ENCODE data around the gene FIGN. TPM values are rescaled to one million over a fixed set of nuclear protein-coding genes. Genes with fewer than 3 reads are reported as not detected.
A peak's percentile ranks its signal among the peaks of the same experiment; 100 is the strongest.

FIGN gene
- total RNA-seq, 1 donor from 2014 or later, result 12.1 TPM

- Mint-ChIP-seq H3K36me3 (ENCODE audit: low read depth) (peaks cover 2% of the 10 kb centered on the region), H3K4me3 (ENCODE audit: unreplicated experiment) (no peak overlapping the region), H3K9me3 (ENCODE audit: low read depth) (no peaks in the 10 kb centered on the region), H3K27me3 (ENCODE audit: low read depth) (no peaks in the 10 kb centered on the region), H3K4me1 (ENCODE audit: low read depth) (peaks cover 61% of the 10 kb centered on the region), H3K27ac (ENCODE audit: unreplicated experiment) (peak overlapping the region; percentile 76)
- no peak for DNase-seq (ENCODE audit: low spot score)
- TF ChIP-seq CTCF (IDR thresholded peaks at IDR 0.05), result no peak
Measured at GRCh38 chr2:163692611-163693482, 43.0 kb downstream of the FIGN start.

DNA sequence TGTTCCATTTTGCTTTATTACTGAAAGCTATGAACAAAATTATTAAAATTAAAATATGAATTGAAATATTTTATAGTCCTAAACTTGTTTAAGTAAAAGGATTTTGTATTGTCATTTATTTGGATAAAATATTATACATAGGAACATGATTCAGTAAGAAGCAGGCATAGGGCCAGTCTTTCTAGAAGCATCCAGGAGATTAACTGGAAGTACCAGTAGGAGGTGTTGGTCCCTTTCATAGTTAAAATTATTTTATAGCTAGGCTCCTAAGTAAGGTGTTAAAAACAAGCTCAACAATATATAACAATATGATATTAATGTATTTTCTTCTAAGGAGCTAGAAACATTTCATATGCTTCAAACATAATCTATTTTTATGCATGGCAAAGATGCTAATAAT lies 43.7 kb downstream of the FIGN start:
- DNase-seq (ENCODE audit: low spot score), result no peak
- H3K4me1 Mint-ChIP-seq (ENCODE audit: low read depth), result peaks cover 54% of the 10 kb centered on the region

DNA sequence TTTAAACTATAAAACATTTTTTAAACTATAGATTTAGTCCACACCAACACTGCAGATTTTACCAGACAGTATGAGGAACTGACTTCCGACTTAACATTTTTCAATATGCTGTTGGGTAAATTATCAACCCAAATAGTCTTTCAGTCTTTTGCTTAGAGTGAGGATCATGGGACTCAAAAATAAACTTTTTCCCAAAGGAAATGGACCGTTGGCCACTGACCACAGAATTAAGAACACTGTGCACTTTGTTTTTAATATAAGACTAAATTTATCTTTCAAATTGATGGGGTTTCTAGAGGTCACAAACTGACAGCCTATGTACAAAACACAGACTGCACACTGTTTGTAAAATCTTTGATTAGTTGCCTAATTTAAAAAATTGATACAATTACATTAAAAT lies 44.9 kb downstream of the FIGN start:
- H3K36me3 Mint-ChIP-seq (ENCODE audit: low read depth), result no peaks in the 10 kb centered on the region
- no peak for DNase-seq (ENCODE audit: low spot score)
- H3K4me3 Mint-ChIP-seq (ENCODE audit: unreplicated experiment), result no peak overlapping the region
- H3K27me3 Mint-ChIP-seq (ENCODE audit: low read depth), result no peaks in the 10 kb centered on the region
- H3K27ac Mint-ChIP-seq (ENCODE audit: unreplicated experiment), result peak overlapping the region; percentile 58
- TF ChIP-seq CTCF (IDR thresholded peaks at IDR 0.05), result no peak
- no peaks in the 10 kb centered on the region for H3K9me3 Mint-ChIP-seq (ENCODE audit: low read depth)
- H3K4me1 Mint-ChIP-seq (ENCODE audit: low read depth), result peaks cover 54% of the 10 kb centered on the region

More for the DNA sequence above, 43.7 kb downstream of the FIGN start:
- Mint-ChIP-seq H3K4me3 (ENCODE audit: unreplicated experiment) (no peak overlapping the region), H3K36me3 (ENCODE audit: low read depth) (no peaks in the 10 kb centered on the region), H3K9me3 (ENCODE audit: low read depth) (no peaks in the 10 kb centered on the region), H3K27ac (ENCODE audit: unreplicated experiment) (no peak overlapping the region), H3K27me3 (ENCODE audit: low read depth) (no peaks in the 10 kb centered on the region)
- peak; percentile 50 for TF ChIP-seq CTCF (IDR thresholded peaks at IDR 0.05)

GRCh38 chr2:163687217-163687616 lies 48.6 kb downstream of the FIGN start:
- TF ChIP-seq CTCF (IDR thresholded peaks at IDR 0.05), result no peak
- DNase-seq (ENCODE audit: low spot score), result no peak
- Mint-ChIP-seq H3K4me1 (ENCODE audit: low read depth) (peaks cover 35% of the 10 kb centered on the region), H3K9me3 (ENCODE audit: low read depth) (no peaks in the 10 kb centered on the region), H3K27ac (ENCODE audit: unreplicated experiment) (no peak overlapping the region), H3K4me3 (ENCODE audit: unreplicated experiment) (no peak overlapping the region), H3K36me3 (ENCODE audit: low read depth) (no peaks in the 10 kb centered on the region), H3K27me3 (ENCODE audit: low read depth) (no peaks in the 10 kb centered on the region)

- no peaks in the 10 kb centered on the region for H3K9me3 Mint-ChIP-seq (ENCODE audit: low read depth)
- no peak for DNase-seq (ENCODE audit: low spot score)
- H3K27me3 Mint-ChIP-seq (ENCODE audit: low read depth), result no peaks in the 10 kb centered on the region
- H3K27ac Mint-ChIP-seq (ENCODE audit: unreplicated experiment), result no peak overlapping the region
- H3K4me1 Mint-ChIP-seq (ENCODE audit: low read depth), result peaks cover 35% of the 10 kb centered on the region
- no peak for TF ChIP-seq CTCF (IDR thresholded peaks at IDR 0.05)
- H3K4me3 Mint-ChIP-seq (ENCODE audit: unreplicated experiment), result no peak overlapping the region
- no peaks in the 10 kb centered on the region for H3K36me3 Mint-ChIP-seq (ENCODE audit: low read depth)
Measured at GRCh38 chr2:163686289-163686688, 49.5 kb downstream of the FIGN start.
